Natural killer cell treated with Interleukin-12 subunit alpha and Interleukin-12 subunit beta and Interleukin-15 and Interleukin-18, amount 100 ng/mL, for 72 hours (primary cell): ENCODE data around the gene EPAS1. TPM values are rescaled to one million over a fixed set of nuclear protein-coding genes. Genes with fewer than 3 reads are reported as not detected.
A peak's percentile ranks its signal among the peaks of the same experiment; 100 is the strongest.

Experiments used
- ATAC-seq, 2 donors: fragments of 150-1000 bp; cut with Tn5 transposase in 1 of 2; sonication (Bioruptor Pico), chemical (Tn5 transposase) in 1 of 2; 2 replicates each; pipeline ENCODE4 v1.10.0; 2021
- DNase-seq: peaks from one replicate; pipeline ENCODE4 v3.0.0; 2022; ENCODE audit warnings: low spot score
- H3K27ac Mint-ChIP-seq, 2 donors: 1 replicate in 1 of 2; 2 replicates in 1 of 2; pipeline ENCODE4 v1.8.0; 2022; ENCODE audit warnings: mixed read lengths in 2 of 2, mild to moderate bottlenecking in 1 of 2, moderate library complexity in 1 of 2
- H3K27me3 Mint-ChIP-seq, 2 donors: 1 replicate in 1 of 2; 2 replicates in 1 of 2; pipeline ENCODE4 v1.8.0; 2022; ENCODE audit warnings: mixed read lengths in 2 of 2
- H3K36me3 Mint-ChIP-seq: one replicate; pipeline ENCODE4 v1.8.0; 2022; ENCODE audit warnings: mixed read lengths
- H3K4me1 Mint-ChIP-seq, 2 donors: 1 replicate in 1 of 2; 2 replicates in 1 of 2; pipeline ENCODE4 v1.8.0; 2022; ENCODE audit warnings: low read depth in 2 of 2, mixed read lengths in 2 of 2, mild to moderate bottlenecking in 1 of 2
- H3K4me3 Mint-ChIP-seq: one replicate; pipeline ENCODE4 v1.8.0; 2022; ENCODE audit warnings: mixed read lengths
- H3K9me3 Mint-ChIP-seq: 2 replicates; pipeline ENCODE4 v1.8.0; 2022; ENCODE audit warnings: mixed read lengths
- total RNA-seq, 2 donors: library from RNA; stranded (reverse); gene quantifications; one replicate each; pipeline ENCODE4 v1.2.3, GENCODE V29; 2022

The EPAS1 gene
- total RNA-seq, 2 donors from 2014 or later: 7.5 to 84.7 TPM

- peaks cover 0 to 8% of the 10 kb centered on the region in 2 donors for H3K4me1 Mint-ChIP-seq
- H3K9me3 Mint-ChIP-seq: no peaks in the 10 kb centered on the region
- no peaks in the 10 kb centered on the region for H3K36me3 Mint-ChIP-seq
- peaks cover 7 to 8% of the 10 kb centered on the region in 2 donors for H3K27me3 Mint-ChIP-seq
- DNase-seq: no peak
- no peak for ATAC-seq
- H3K27ac Mint-ChIP-seq: no peak overlapping the region
- no peak overlapping the region for H3K4me3 Mint-ChIP-seq
These were observed 14.5 kb downstream of the EPAS1 start for GRCh38 chr2:46311651-46312223.

- no peak for ATAC-seq
- no peak overlapping the region for H3K4me3 Mint-ChIP-seq
- no peak overlapping the region for H3K27ac Mint-ChIP-seq
These were observed 15.9 kb downstream of the EPAS1 start for GRCh38 chr2:46313063-46313462.

GRCh38 chr2:46314065-46314835, 17.0 kb downstream of the EPAS1 start:
- ATAC-seq: no peak
- Mint-ChIP-seq H3K9me3 (no peaks in the 10 kb centered on the region), H3K4me3 (no peak overlapping the region), H3K27me3 (peaks cover 0 to 6% of the 10 kb centered on the region in 2 donors), H3K36me3 (no peaks in the 10 kb centered on the region), H3K27ac (no peak overlapping the region), H3K4me1 (peaks cover 0 to 12% of the 10 kb centered on the region in 2 donors)
- DNase-seq: no peak

More at GRCh38 chr2:46313063-46313462, 15.9 kb downstream of the EPAS1 start:
- Mint-ChIP-seq H3K9me3 (no peaks in the 10 kb centered on the region), H3K4me1 (peaks cover 0 to 12% of the 10 kb centered on the region in 2 donors), H3K36me3 (no peaks in the 10 kb centered on the region), H3K27me3 (peaks cover 3 to 7% of the 10 kb centered on the region in 2 donors)
- DNase-seq: no peak

GRCh38 chr2:46315103-46315890, 18.1 kb downstream of the EPAS1 start:
- peak in 1 of 2 donors; percentile 79 for ATAC-seq
- H3K4me1 Mint-ChIP-seq: peaks cover 0 to 15% of the 10 kb centered on the region in 2 donors
- H3K4me3 Mint-ChIP-seq: peak overlapping the region; percentile 12

GRCh38 chr2:46317094-46317486, 19.9 kb downstream of the EPAS1 start:
- H3K4me1 Mint-ChIP-seq: peaks cover 0 to 18% of the 10 kb centered on the region in 2 donors
- no peak for DNase-seq
- no peak for ATAC-seq
- H3K4me3 Mint-ChIP-seq: no peak overlapping the region
- H3K27me3 Mint-ChIP-seq: peaks cover 0 to 2% of the 10 kb centered on the region in 2 donors
- no peak overlapping the region for H3K27ac Mint-ChIP-seq
- H3K36me3 Mint-ChIP-seq: no peaks in the 10 kb centered on the region
- no peaks in the 10 kb centered on the region for H3K9me3 Mint-ChIP-seq

More at GRCh38 chr2:46315103-46315890, 18.1 kb downstream of the EPAS1 start:
- peaks cover 0 to 3% of the 10 kb centered on the region in 2 donors for H3K27me3 Mint-ChIP-seq
- no peaks in the 10 kb centered on the region for H3K9me3 Mint-ChIP-seq
- no peak overlapping the region for H3K27ac Mint-ChIP-seq
- no peak for DNase-seq
- no peaks in the 10 kb centered on the region for H3K36me3 Mint-ChIP-seq

- no peak for ATAC-seq
- no peaks in the 10 kb centered on the region for H3K36me3 Mint-ChIP-seq
- peaks cover 0 to 18% of the 10 kb centered on the region in 2 donors for H3K4me1 Mint-ChIP-seq
- no peak for DNase-seq
- H3K27me3 Mint-ChIP-seq: peaks cover 0 to 2% of the 10 kb centered on the region in 2 donors
- no peak overlapping the region for H3K4me3 Mint-ChIP-seq
- no peak overlapping the region for H3K27ac Mint-ChIP-seq
- no peaks in the 10 kb centered on the region for H3K9me3 Mint-ChIP-seq
These were observed 21.6 kb downstream of the EPAS1 start for GRCh38 chr2:46318579-46319460.

GRCh38 chr2:46319711-46320110, 22.5 kb downstream of the EPAS1 start:
- H3K4me1 Mint-ChIP-seq: peaks cover 0 to 15% of the 10 kb centered on the region in 2 donors
- no peak for ATAC-seq
- no peak overlapping the region for H3K4me3 Mint-ChIP-seq
- H3K9me3 Mint-ChIP-seq: no peaks in the 10 kb centered on the region
- no peak for DNase-seq
- no peak overlapping the region for H3K27ac Mint-ChIP-seq
- H3K36me3 Mint-ChIP-seq: no peaks in the 10 kb centered on the region
- peaks cover 0 to 2% of the 10 kb centered on the region in 2 donors for H3K27me3 Mint-ChIP-seq

- ATAC-seq: no peak
- H3K4me3 Mint-ChIP-seq: no peak overlapping the region
- H3K27ac Mint-ChIP-seq: no peak overlapping the region
- peaks cover 0 to 2% of the 10 kb centered on the region in 2 donors for H3K27me3 Mint-ChIP-seq
- no peaks in the 10 kb centered on the region for H3K9me3 Mint-ChIP-seq
- H3K4me1 Mint-ChIP-seq: peaks cover 0 to 10% of the 10 kb centered on the region in 2 donors
- no peak for DNase-seq
- H3K36me3 Mint-ChIP-seq: no peaks in the 10 kb centered on the region
These were observed 22.9 kb downstream of the EPAS1 start for GRCh38 chr2:46320141-46320567.

- Mint-ChIP-seq H3K27ac (no peak overlapping the region), H3K9me3 (no peaks in the 10 kb centered on the region), H3K4me3 (no peak overlapping the region), H3K27me3 (peaks cover 0 to 2% of the 10 kb centered on the region in 2 donors), H3K36me3 (no peaks in the 10 kb centered on the region), H3K4me1 (peaks cover 0 to 16% of the 10 kb centered on the region in 2 donors)
- no peak for DNase-seq
- ATAC-seq: no peak
These were observed 26.5 kb downstream of the EPAS1 start for GRCh38 chr2:46323730-46324129.

GRCh38 chr2:46325182-46325928, 28.1 kb downstream of the EPAS1 start:
- H3K27me3 Mint-ChIP-seq: peaks cover 0 to under 1% of the 10 kb centered on the region in 2 donors
- no peak overlapping the region for H3K4me3 Mint-ChIP-seq
- H3K27ac Mint-ChIP-seq: no peak overlapping the region
- no peaks in the 10 kb centered on the region for H3K9me3 Mint-ChIP-seq
- peaks cover 8 to 17% of the 10 kb centered on the region in 2 donors for H3K4me1 Mint-ChIP-seq
- no peaks in the 10 kb centered on the region for H3K36me3 Mint-ChIP-seq
- no peak for ATAC-seq
- no peak for DNase-seq

- no peaks in the 10 kb centered on the region for H3K36me3 Mint-ChIP-seq
- no peak for DNase-seq
- ATAC-seq: no peak
- H3K9me3 Mint-ChIP-seq: no peaks in the 10 kb centered on the region
- H3K27me3 Mint-ChIP-seq: no peaks in the 10 kb centered on the region
- peaks cover 8 to 15% of the 10 kb centered on the region in 2 donors for H3K4me1 Mint-ChIP-seq
- H3K4me3 Mint-ChIP-seq: no peak overlapping the region
- no peak overlapping the region for H3K27ac Mint-ChIP-seq
These were observed 29.2 kb downstream of the EPAS1 start for GRCh38 chr2:46326231-46326980.

GRCh38 chr2:46327627-46328026, 30.4 kb downstream of the EPAS1 start:
- Mint-ChIP-seq H3K9me3 (no peaks in the 10 kb centered on the region), H3K27me3 (peaks cover 0 to 6% of the 10 kb centered on the region in 2 donors)

More at GRCh38 chr2:46327627-46328026, 30.4 kb downstream of the EPAS1 start:
- ATAC-seq: peak in 1 of 2 donors; percentile 28
- Mint-ChIP-seq H3K36me3 (no peaks in the 10 kb centered on the region), H3K4me3 (no peak overlapping the region), H3K4me1 (peaks cover 8 to 15% of the 10 kb centered on the region in 2 donors), H3K27ac (no peak overlapping the region)
- DNase-seq: no peak
